Epithelial cell of proximal tubule (primary cell): Measurements from ENCODE around the gene PLCL1. TPM values are rescaled to one million over a fixed set of nuclear protein-coding genes. Genes with fewer than 3 reads are reported as not detected.

Source experiments
- DNase-seq: peaks from one replicate; pipeline ENCODE4 v3.0.0-alpha.2; 2011; ENCODE audit warnings: low read depth
- H3K4me3 ChIP-seq: 2 replicates; pipeline ENCODE4 v1.5.1; 2011; ENCODE audit warnings: low read depth, mild to moderate bottlenecking, low read length
- total RNA-seq: library from RNA; depleted of rRNA; stranded (reverse); fragments of >200 nt; gene quantifications from 2 replicates; pipeline ENCODE4 v1.2.3, GENCODE V29; 2015
- TF ChIP-seq, protein P1 (sequence below): conservative IDR thresholded peaks from 2 replicates; pipeline ENCODE4 v1.5.1; 2012; ENCODE audit warnings: low read depth, mild to moderate bottlenecking, low read length

The PLCL1 gene
- total RNA-seq, 1 donor from 2014 or later: not detected

DNA sequence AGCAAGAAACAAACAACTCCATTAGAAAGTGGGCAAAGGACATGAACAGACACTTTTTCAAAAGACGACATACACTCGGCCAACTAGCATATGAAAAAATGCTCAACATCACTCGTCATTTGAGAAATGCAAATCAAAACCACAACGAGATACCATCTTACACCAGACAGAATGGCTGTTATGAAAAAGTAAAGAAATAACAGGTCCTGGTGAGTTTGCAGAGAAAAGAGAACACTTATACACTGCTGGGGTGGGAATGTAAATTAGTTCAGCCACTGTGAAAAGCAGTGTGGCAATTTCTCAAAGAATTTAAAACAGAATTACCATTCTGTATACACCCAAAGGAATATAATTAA, 130.5 kb downstream of the PLCL1 start:
- no peak for DNase-seq
- no peak overlapping the region for H3K4me3 ChIP-seq
- TF ChIP-seq, protein P1, sequence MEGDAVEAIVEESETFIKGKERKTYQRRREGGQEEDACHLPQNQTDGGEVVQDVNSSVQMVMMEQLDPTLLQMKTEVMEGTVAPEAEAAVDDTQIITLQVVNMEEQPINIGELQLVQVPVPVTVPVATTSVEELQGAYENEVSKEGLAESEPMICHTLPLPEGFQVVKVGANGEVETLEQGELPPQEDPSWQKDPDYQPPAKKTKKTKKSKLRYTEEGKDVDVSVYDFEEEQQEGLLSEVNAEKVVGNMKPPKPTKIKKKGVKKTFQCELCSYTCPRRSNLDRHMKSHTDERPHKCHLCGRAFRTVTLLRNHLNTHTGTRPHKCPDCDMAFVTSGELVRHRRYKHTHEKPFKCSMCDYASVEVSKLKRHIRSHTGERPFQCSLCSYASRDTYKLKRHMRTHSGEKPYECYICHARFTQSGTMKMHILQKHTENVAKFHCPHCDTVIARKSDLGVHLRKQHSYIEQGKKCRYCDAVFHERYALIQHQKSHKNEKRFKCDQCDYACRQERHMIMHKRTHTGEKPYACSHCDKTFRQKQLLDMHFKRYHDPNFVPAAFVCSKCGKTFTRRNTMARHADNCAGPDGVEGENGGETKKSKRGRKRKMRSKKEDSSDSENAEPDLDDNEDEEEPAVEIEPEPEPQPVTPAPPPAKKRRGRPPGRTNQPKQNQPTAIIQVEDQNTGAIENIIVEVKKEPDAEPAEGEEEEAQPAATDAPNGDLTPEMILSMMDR: no peak

DNA sequence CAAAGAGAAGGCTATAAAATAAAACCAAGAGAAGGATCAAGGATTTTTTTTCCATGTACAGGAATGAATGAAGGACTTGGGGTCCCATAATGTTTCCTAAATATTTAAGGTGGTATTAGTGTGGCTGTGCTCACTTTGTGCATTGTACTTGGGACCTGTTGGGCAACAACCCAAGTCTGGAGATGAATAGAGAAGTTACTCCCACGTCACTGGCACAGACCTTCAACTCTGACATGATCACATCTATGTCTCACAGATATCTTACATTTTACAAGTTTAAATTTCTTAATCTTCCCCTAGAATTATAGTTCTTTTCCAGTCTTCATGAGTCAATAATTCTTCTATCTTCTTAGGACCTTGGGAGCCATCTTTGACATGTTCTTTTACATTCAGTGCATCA, 133.4 kb downstream of the PLCL1 start:
- no peak overlapping the region for H3K4me3 ChIP-seq
- no peak for DNase-seq
- TF ChIP-seq, protein P1: no peak

DNA sequence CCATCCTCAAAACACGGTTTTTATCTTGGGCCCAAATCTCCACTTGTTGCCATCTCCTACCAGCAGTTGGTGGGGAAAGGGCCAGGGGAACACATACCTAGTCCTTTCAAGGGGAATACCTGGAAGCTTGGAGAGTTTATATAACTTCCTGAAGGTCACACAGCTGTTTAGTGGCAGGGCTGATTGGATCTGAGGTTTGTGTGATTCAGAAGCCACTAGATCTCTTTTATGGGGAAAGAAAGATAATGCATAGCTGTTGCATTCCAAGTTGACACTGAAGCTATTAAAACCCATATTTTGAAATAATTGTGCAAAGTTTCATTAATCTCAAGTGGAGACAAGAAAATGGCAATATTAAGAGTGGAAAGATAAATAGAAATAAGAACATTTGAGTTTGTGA, 134.2 kb downstream of the PLCL1 start:
- H3K4me3 ChIP-seq: no peak overlapping the region
- DNase-seq: no peak
- TF ChIP-seq, protein P1: no peak

DNA sequence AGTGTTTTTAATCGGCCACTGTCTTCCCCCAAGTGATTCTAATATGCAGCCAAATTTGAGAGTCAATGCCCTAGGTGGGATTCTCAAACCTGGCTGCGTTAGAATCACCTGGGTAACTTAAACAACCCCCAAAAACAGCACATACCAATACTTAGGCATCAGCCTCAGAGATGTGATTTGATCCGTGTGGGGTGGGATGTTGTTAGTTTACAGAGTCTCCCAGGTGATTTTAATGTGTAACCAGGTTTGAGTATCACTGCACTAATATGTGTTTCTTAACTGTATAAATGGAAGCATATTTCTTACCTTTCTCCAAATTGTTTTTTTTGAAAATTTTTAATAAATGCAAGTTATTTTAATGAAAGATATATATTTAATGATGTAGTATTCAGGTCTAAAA, 135.4 kb downstream of the PLCL1 start:
- TF ChIP-seq, protein P1: no peak
- H3K4me3 ChIP-seq: no peak overlapping the region
- DNase-seq: no peak

DNA sequence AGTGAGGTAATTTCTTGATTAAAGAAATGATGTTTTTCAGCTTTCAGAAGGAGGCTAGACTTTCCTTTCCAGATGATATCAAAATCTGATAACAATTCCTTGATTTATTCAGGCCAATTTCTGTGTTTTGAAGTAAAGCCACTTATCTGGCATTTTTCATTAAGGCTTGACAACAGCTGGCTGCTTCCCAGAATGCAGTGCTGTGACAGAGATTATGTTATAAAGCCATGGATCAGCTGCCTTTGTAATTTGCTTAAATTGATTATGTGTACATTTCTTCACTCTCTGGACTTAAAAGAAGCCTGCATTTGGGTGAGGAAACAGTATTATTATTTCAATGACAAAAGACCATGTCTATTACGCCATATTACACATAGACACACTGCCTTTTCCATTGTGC, 136.0 kb downstream of the PLCL1 start:
- TF ChIP-seq, protein P1: no peak
- DNase-seq: no peak
- no peak overlapping the region for H3K4me3 ChIP-seq

DNA sequence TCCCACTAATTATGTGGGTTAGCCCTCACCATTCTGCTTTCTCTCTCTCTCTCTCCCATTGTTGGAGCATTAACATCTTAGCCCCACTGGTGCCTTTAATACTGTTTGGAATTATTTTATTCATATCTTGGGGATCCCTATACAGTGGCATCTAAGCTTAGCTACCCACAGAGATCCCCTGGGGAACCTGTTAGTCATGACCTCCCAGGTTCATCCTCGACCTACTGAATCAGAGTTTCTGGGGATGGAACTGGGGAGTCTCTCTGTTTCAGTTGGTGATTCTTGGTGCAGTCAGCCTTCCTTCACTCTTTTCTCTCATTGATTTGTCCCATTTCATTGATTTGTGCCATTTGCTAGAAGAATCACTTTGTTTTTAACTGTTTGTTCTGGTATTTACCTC, 137.3 kb downstream of the PLCL1 start:
- TF ChIP-seq, protein P1: no peak
- no peak overlapping the region for H3K4me3 ChIP-seq
- no peak for DNase-seq

DNA sequence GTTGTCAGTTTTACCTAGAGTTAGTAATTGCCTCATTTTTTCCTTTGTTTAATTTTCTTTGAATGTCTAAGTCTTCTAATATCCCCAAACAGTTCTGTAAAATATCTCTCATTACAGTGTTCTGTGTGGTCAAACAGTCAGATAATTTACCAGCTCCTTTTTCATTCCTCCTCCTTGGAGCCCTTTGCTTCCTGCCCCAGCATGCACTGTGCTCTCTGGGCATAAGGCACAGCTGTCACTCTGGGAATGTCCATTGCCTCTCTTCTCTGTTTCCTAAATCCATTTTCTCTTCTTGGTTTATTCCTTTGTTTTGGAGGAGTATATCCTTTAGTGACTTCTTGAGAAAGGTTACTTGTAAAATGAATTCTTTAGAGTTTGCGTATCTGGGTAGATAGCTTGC, 139.3 kb downstream of the PLCL1 start:
- TF ChIP-seq, protein P1: no peak
- no peak overlapping the region for H3K4me3 ChIP-seq
- DNase-seq: no peak
